K562 (cell line): Measurements from ENCODE around the gene KRTAP1-5. TPM values are rescaled to one million over a fixed set of nuclear protein-coding genes. Genes with fewer than 3 reads are reported as not detected.

Source experiments
- ATAC-seq: fragments of 200-7000 bp; cut with Tn5 transposase; 3 replicates; pipeline ENCODE4 v1.9.1; 2020; ENCODE audit warnings: moderate library complexity
- BruUV-seq: library from RNA; stranded (reverse); fragments of 400-500 nt; replicated peaks from 2 replicates; lab custom pipeline; 2021; lab: Mats Ljungman, UMichigan
- CTCF ChIA-PET: fragments of 300-600 bp; formaldehyde crosslinking; extraction: SDS; loops from one replicate; lab custom pipeline; 2021; ENCODE audit warnings: low intra/inter-chr PET ratio; lab: Yijun Ruan, JAX
- POLR2A ChIA-PET: fragments of 300-600, 350-650 bp; sonication (Branson Sonifier 250); formaldehyde crosslinking; extraction: SDS; loops from one replicate; lab custom pipeline; 2021; ENCODE audit warnings: antibody characterized with exemption, inconsistent platforms; lab: Yijun Ruan, JAX
- DNase-seq, 4 experiments: peaks; one replicate each; pipeline versions ENCODE4 v3.0.0 to v3.0.0-alpha.2; 2011 to 2018; ENCODE audit warnings: low spot score in 3 of 4, mixed read lengths in 3 of 4; ENCODE audit errors: extremely low read depth in 1 of 4
- FAIRE-seq: peaks from 2 replicates; lab custom pipeline; 2011; peaks lifted over from hg19 to GRCh38; lab: Jason Lieb, UNC
- H2AFZ ChIP-seq: 2 replicates; pipeline ENCODE4 v1.6.0; 2011; ENCODE audit warnings: low read depth, low read length, control low read depth, inconsistent platforms
- H3K27ac ChIP-seq: fragments of 200-600 bp; 3 replicates; pipeline ENCODE4 v1.8.0; 2011; ENCODE audit warnings: low read depth, mild to moderate bottlenecking, control low read depth, inconsistent platforms, low read length, moderate library complexity, mixed read lengths; ENCODE audit errors: extremely low read depth
- H3K27me3 ChIP-seq, 2 experiments: fragments of 300-600 bp in 1 of 2; 2 replicates in 1 of 2; 3 replicates in 1 of 2; pipeline versions ENCODE4 v1.6.0 to v1.8.0; 2011; ENCODE audit warnings: inconsistent platforms in 2 of 2, low read length in 2 of 2, mild to moderate bottlenecking in 1 of 2, mixed read lengths in 1 of 2, moderate library complexity in 1 of 2; ENCODE audit not compliant: control insufficient read depth in 2 of 2, insufficient read depth in 2 of 2
- H3K36me3 ChIP-seq: fragments of 300-600 bp; 3 replicates; pipeline ENCODE4 v1.8.0; 2011; ENCODE audit warnings: mild to moderate bottlenecking, low read length, inconsistent platforms; ENCODE audit not compliant: control insufficient read depth, insufficient read depth
- H3K4me1 ChIP-seq, 2 experiments: fragments of 200-600 bp in 1 of 2; replicated peaks in 1 of 2; 2 replicates in 1 of 2; 3 replicates in 1 of 2; pipeline versions ENCODE4 v1.5.1 to v1.8.0; 2011; ENCODE audit warnings: inconsistent platforms in 2 of 2, low read length in 2 of 2, mild to moderate bottlenecking in 1 of 2, mixed read lengths in 1 of 2, moderate library complexity in 1 of 2; ENCODE audit not compliant: control insufficient read depth in 2 of 2, insufficient read depth in 2 of 2
- H3K4me2 ChIP-seq: 2 replicates; pipeline ENCODE4 v1.6.1; 2011; ENCODE audit warnings: low read length, control low read depth, inconsistent platforms, mixed read lengths; ENCODE audit not compliant: insufficient read depth
- H3K4me3 ChIP-seq: fragments of 200-600 bp; sonication (generic), shearing (Covaris generic); 2 replicates; pipeline ENCODE4 v1.5.1; 2016; ENCODE audit warnings: control low read depth, inconsistent platforms
- H3K79me2 ChIP-seq: fragments of 200-600 bp; 3 replicates; pipeline ENCODE4 v1.8.0; 2011; ENCODE audit warnings: low read length, inconsistent platforms; ENCODE audit not compliant: control insufficient read depth, insufficient read depth
- H3K9ac ChIP-seq, 2 experiments: 2 replicates each; pipeline versions ENCODE4 v1.6.0 to v1.6.1; 2011; ENCODE audit warnings: low read depth in 2 of 2, low read length in 2 of 2, control low read depth in 1 of 2, inconsistent platforms in 1 of 2, mild to moderate bottlenecking in 1 of 2, mixed read lengths in 1 of 2; ENCODE audit not compliant: insufficient read depth in 1 of 2
- H3K9me1 ChIP-seq: one replicate; pipeline ENCODE4 v1.6.0; 2011; ENCODE audit warnings: inconsistent platforms, mild to moderate bottlenecking, low read length, moderate library complexity; ENCODE audit not compliant: control insufficient read depth, insufficient read depth
- H3K9me3 ChIP-seq: replicated peaks from 2 replicates; pipeline ENCODE4 v1.5.1; 2011; ENCODE audit warnings: low read depth, low read length, inconsistent platforms; ENCODE audit not compliant: control insufficient read depth, insufficient read depth
- H4K20me1 ChIP-seq: replicated peaks from 2 replicates; pipeline ENCODE4 v1.6.1; 2011; ENCODE audit warnings: low read length, inconsistent platforms, mixed read lengths; ENCODE audit not compliant: control insufficient read depth, insufficient read depth
- DACH1 ChIP-seq: fragments of 450-650 bp; IDR thresholded peaks from 2 replicates; pipeline ENCODE4 v1.6.1; 2018; ENCODE audit not compliant: partially characterized antibody
- FUS ChIP-seq: fragments of 200-400 bp; formaldehyde crosslinking; optimal IDR thresholded peaks from 2 replicates; pipeline ENCODE3; 2017; ENCODE audit warnings: low read depth, low read length
- MXI1 ChIP-seq: IDR thresholded peaks from 2 replicates; pipeline ENCODE4 v1.6.1; 2011; ENCODE audit warnings: low read depth, mild to moderate bottlenecking, improper control_type of control experiment, low read length
- NCOA6 ChIP-seq: fragments of 450-650 bp; IDR thresholded peaks from 2 replicates; pipeline ENCODE4 v1.6.1; 2017; ENCODE audit warnings: mild to moderate bottlenecking
- NONO ChIP-seq, 2 experiments: fragments of 200-400 bp in 1 of 2; fragments of 450-650 bp in 1 of 2; formaldehyde crosslinking in 1 of 2; IDR thresholded peaks; 2 replicates each; pipeline ENCODE4 v1.6.1; 2017; ENCODE audit warnings: low read depth in 2 of 2, mild to moderate bottlenecking in 2 of 2, moderate library complexity in 2 of 2, low read length in 1 of 2
- POLR3A ChIP-seq: IDR thresholded peaks from 2 replicates; pipeline ENCODE4 v1.6.1; 2011; ENCODE audit warnings: borderline replicate concordance, mild to moderate bottlenecking, moderate library complexity; ENCODE audit not compliant: insufficient read length, insufficient read depth; ENCODE audit errors: extremely low read depth
- ZNF584 ChIP-seq: fragments of 200-800 bp; sonication (Bioruptor generic); IDR thresholded peaks from 2 replicates; pipeline ENCODE4 v1.6.1; 2016; ENCODE audit warnings: low read depth, mild to moderate bottlenecking, missing genetic modification characterization, missing compliant biosample characterization
- WGBS: fragments of 100-300 bp; shearing (Covaris generic); methylation state at CpG from one replicate; pipeline ENCODE4 v1.1.6; 2016; ENCODE audit warnings: low coverage, mixed read lengths; ENCODE audit not compliant: insufficient coverage; ENCODE audit errors: missing lambda C conversion rate; 5-methylcytosine and 5-hydroxymethylcytosine counted together
- in situ Hi-C: fragments of 300-500 bp; cut with MboI; formaldehyde crosslinking; loops from 4 replicates; pipeline ENCODE4 v1.15.0; 2018; ENCODE audit warnings: inconsistent platforms, mixed read lengths
- intact Hi-C: fragments of 100-400 bp; cut with micrococcal nuclease; formaldehyde crosslinking; loops from 2 replicates; pipeline ENCODE4 v1.14.2; 2022
- polyA plus RNA-seq, 8 experiments: library from polyadenylated mRNA; depleted of rRNA in 4 of 8; stranded (reverse) in 5 of 8; unstranded in 3 of 8; fragments of >200 nt; fragmentation: Nextera tagmentation in 2 of 8; fragmentation: Illumina TruSeq in 1 of 8; extraction: Ambion mirVana in 2 of 8; extraction: Trizol in 1 of 8; gene quantifications; 2 replicates each; pipeline versions ENCODE4 v1.2.1 to v1.2.3, GENCODE V29; 2011 to 2014; ENCODE audit warnings: inconsistent platforms in 1 of 8, missing spikeins in 1 of 8
- total RNA-seq, 7 experiments: library from RNA; depleted of rRNA in 6 of 7; stranded (reverse); fragments of >200 nt in 6 of 7; fragmentation: Illumina TruSeq in 2 of 7; extraction: Trizol in 2 of 7; gene quantifications; 2 replicates each; pipeline versions ENCODE4 v1.2.1 to v1.2.3, GENCODE V29; 2011 to 2021; ENCODE audit warnings: low replicate concordance in 1 of 7
- TF ChIP-seq, protein P1 (sequence below): fragments of 200-600 bp; sonication (generic); IDR thresholded peaks from one replicate; pipeline ENCODE4 v1.6.1; 2012; ENCODE audit warnings: mild to moderate bottlenecking, low read depth, low read length, inconsistent platforms
- TF ChIP-seq, protein P2 (sequence below): fragments of 250-450 bp; sonication (Bioruptor Pico); IDR thresholded peaks from 2 replicates; pipeline ENCODE4 v1.8.0; 2021; ENCODE audit warnings: moderate library complexity, mild to moderate bottlenecking, inconsistent platforms

KRTAP1-5 gene
- total and polyA plus RNA-seq, 9 of the 15 experiments (the other 6 are each of a cell fraction or from before 2014, with no cell fraction given): not detected

DNA sequence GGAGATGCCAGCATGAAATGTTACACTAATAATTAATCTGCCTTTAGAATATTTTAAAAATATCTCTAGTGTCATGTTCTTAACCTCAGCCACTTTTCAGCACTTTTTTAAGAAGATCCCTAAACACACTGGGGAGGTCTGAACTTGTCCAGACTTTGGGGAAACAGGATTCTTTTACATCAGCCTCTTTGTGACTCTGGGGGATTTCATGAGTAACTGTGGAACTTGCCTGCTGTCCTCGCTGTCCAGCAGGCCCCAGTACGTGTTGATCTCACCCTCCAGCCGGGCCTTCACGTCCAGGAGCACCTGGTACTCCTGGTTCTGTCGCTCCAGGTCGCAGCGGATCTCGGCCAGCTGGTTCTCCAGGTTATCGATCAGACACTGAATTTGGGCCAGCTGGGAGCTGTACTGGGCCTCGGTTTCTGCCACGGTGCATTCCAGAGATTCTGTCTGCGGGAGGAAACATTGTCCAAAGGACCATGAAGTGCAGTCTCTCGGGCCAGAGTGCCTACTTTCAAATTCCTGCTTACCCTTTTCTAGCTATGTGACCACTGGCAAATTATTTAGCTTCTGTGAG is 48.3 kb downstream of the KRTAP1-5 start:
- no peak overlapping the region for H3K9ac ChIP-seq
- in situ Hi-C loops (no loop called here), intact Hi-C loops (no loop called here)
- POLR2A ChIA-PET: interaction anchor here (2.2 kb wide), 1 partner anchor 17 kb away, joined by 8 read pairs; no protein-coding TSS in a partner anchor
- CTCF ChIA-PET: no interaction called here
- BruUV-seq: no TSS peak
- H3K36me3 ChIP-seq: no peaks in the 10 kb centered on the region
- H3K4me3 ChIP-seq: no peak overlapping the region
- no peaks in the 10 kb centered on the region; the same call in 1 of the 2 replicates for H4K20me1 ChIP-seq
- peaks cover 4% of the 10 kb centered on the region for H3K9me1 ChIP-seq
- under 1% methylated on average over 10 of the region's 13 CpGs for WGBS
- H3K4me2 ChIP-seq: no peak overlapping the region
- H2AFZ ChIP-seq: no peak overlapping the region
- H3K79me2 ChIP-seq: no peaks in the 10 kb centered on the region
- no peak for FAIRE-seq
- no peaks in the 10 kb centered on the region for H3K9me3 ChIP-seq
- no peak for ATAC-seq
- no peak for DNase-seq
- no peak overlapping the region for H3K27ac ChIP-seq
- peaks cover 3 to 29% of the 10 kb centered on the region in 2 experiments; a peak in 4 of 5 replicates for H3K27me3 ChIP-seq
- no peaks in the 10 kb centered on the region; a peak in 1 of 5 replicates for H3K4me1 ChIP-seq
- TF ChIP-seq, protein P1, sequence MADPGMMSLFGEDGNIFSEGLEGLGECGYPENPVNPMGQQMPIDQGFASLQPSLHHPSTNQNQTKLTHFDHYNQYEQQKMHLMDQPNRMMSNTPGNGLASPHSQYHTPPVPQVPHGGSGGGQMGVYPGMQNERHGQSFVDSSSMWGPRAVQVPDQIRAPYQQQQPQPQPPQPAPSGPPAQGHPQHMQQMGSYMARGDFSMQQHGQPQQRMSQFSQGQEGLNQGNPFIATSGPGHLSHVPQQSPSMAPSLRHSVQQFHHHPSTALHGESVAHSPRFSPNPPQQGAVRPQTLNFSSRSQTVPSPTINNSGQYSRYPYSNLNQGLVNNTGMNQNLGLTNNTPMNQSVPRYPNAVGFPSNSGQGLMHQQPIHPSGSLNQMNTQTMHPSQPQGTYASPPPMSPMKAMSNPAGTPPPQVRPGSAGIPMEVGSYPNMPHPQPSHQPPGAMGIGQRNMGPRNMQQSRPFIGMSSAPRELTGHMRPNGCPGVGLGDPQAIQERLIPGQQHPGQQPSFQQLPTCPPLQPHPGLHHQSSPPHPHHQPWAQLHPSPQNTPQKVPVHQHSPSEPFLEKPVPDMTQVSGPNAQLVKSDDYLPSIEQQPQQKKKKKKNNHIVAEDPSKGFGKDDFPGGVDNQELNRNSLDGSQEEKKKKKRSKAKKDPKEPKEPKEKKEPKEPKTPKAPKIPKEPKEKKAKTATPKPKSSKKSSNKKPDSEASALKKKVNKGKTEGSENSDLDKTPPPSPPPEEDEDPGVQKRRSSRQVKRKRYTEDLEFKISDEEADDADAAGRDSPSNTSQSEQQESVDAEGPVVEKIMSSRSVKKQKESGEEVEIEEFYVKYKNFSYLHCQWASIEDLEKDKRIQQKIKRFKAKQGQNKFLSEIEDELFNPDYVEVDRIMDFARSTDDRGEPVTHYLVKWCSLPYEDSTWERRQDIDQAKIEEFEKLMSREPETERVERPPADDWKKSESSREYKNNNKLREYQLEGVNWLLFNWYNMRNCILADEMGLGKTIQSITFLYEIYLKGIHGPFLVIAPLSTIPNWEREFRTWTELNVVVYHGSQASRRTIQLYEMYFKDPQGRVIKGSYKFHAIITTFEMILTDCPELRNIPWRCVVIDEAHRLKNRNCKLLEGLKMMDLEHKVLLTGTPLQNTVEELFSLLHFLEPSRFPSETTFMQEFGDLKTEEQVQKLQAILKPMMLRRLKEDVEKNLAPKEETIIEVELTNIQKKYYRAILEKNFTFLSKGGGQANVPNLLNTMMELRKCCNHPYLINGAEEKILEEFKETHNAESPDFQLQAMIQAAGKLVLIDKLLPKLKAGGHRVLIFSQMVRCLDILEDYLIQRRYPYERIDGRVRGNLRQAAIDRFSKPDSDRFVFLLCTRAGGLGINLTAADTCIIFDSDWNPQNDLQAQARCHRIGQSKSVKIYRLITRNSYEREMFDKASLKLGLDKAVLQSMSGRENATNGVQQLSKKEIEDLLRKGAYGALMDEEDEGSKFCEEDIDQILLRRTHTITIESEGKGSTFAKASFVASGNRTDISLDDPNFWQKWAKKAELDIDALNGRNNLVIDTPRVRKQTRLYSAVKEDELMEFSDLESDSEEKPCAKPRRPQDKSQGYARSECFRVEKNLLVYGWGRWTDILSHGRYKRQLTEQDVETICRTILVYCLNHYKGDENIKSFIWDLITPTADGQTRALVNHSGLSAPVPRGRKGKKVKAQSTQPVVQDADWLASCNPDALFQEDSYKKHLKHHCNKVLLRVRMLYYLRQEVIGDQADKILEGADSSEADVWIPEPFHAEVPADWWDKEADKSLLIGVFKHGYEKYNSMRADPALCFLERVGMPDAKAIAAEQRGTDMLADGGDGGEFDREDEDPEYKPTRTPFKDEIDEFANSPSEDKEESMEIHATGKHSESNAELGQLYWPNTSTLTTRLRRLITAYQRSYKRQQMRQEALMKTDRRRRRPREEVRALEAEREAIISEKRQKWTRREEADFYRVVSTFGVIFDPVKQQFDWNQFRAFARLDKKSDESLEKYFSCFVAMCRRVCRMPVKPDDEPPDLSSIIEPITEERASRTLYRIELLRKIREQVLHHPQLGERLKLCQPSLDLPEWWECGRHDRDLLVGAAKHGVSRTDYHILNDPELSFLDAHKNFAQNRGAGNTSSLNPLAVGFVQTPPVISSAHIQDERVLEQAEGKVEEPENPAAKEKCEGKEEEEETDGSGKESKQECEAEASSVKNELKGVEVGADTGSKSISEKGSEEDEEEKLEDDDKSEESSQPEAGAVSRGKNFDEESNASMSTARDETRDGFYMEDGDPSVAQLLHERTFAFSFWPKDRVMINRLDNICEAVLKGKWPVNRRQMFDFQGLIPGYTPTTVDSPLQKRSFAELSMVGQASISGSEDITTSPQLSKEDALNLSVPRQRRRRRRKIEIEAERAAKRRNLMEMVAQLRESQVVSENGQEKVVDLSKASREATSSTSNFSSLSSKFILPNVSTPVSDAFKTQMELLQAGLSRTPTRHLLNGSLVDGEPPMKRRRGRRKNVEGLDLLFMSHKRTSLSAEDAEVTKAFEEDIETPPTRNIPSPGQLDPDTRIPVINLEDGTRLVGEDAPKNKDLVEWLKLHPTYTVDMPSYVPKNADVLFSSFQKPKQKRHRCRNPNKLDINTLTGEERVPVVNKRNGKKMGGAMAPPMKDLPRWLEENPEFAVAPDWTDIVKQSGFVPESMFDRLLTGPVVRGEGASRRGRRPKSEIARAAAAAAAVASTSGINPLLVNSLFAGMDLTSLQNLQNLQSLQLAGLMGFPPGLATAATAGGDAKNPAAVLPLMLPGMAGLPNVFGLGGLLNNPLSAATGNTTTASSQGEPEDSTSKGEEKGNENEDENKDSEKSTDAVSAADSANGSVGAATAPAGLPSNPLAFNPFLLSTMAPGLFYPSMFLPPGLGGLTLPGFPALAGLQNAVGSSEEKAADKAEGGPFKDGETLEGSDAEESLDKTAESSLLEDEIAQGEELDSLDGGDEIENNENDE: no peak
- no peak for TF ChIP-seq FUS
- TF ChIP-seq, protein P2, sequence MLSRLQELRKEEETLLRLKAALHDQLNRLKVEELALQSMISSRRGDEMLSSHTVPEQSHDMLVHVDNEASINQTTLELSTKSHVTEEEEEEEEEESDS (CRISPR knock-in tag): no peak
- no peak for TF ChIP-seq DACH1
- no peak for TF ChIP-seq ZNF584 (CRISPR knock-in tag)
- no peak for TF ChIP-seq NONO (IDR thresholded peaks at IDR 0.05; ENCODE audit: low read depth in 2 of 2, low read length in 1 of 2)
- no peak for TF ChIP-seq NCOA6
- no peak for TF ChIP-seq MXI1
- no peak for TF ChIP-seq POLR3A
